Body of pancreas (tissue), 4 donors: Measurements from ENCODE around the gene PKNOX2. TPM values are rescaled to one million over a fixed set of nuclear protein-coding genes. Genes with fewer than 3 reads are reported as not detected.
"Not testable (repeated sequence)": the region's sequence is repeated elsewhere in the genome, so short reads cannot be mapped to it uniquely, and the experiment has no call there.

Source experiments
- ATAC-seq: fragments of 150-250 bp; one replicate; pipeline ENCODE4 v1.9.1; 2016
- DNase-seq, 4 donors: peaks; one replicate each; pipeline ENCODE4 v3.0.0-alpha.2; 2019
- H3K27ac ChIP-seq, 4 donors: fragments of 200-600 bp; sonication (generic); 1 replicate in 3 of 4; 2 replicates in 1 of 4; pipeline versions ENCODE4 v1.5.1 to v1.6.1; 2016 to 2019; ENCODE audit warnings: mild to moderate bottlenecking in 1 of 4, mixed read lengths in 1 of 4, moderate library complexity in 1 of 4
- H3K27me3 ChIP-seq, 2 donors: fragments of 200-600 bp; sonication (generic); one replicate each; pipeline ENCODE4 v1.6.0; 2016; ENCODE audit warnings: mild to moderate bottlenecking in 1 of 2
- H3K36me3 ChIP-seq, 2 donors: fragments of 200-600 bp; sonication (generic); replicated peaks in 1 of 2; 2 replicates each; pipeline ENCODE4 v1.5.1; 2016; ENCODE audit warnings: low read depth in 2 of 2; ENCODE audit not compliant: insufficient read depth in 1 of 2
- H3K4me1 ChIP-seq: fragments of 200-600 bp; sonication (generic); one replicate; pipeline ENCODE4 v1.6.0; 2016
- H3K4me3 ChIP-seq, 2 donors: fragments of 200-600 bp; sonication (generic); 1 replicate in 1 of 2; 2 replicates in 1 of 2; pipeline ENCODE4 v1.5.1; 2016 to 2019
- H3K9me3 ChIP-seq, 3 donors: fragments of 200-600 bp; sonication (generic); 1 replicate in 2 of 3; 2 replicates in 1 of 3; pipeline ENCODE4 v1.5.1; 2016
- CTCF ChIP-seq, 7 experiments: fragments of 450-650 bp in 4 of 7; fragments of 200-600 bp in 3 of 7; sonication (generic) in 3 of 7; IDR thresholded peaks; one replicate each; pipeline ENCODE4 v1.5.1; 2016 to 2019; ENCODE audit warnings: antibody characterized with exemption in 7 of 7
- POLR2A ChIP-seq, 3 donors: fragments of 450-650 bp; IDR thresholded peaks; one replicate each; pipeline ENCODE4 v1.6.1; 2016; ENCODE audit warnings: antibody characterized with exemption in 3 of 3, mild to moderate bottlenecking in 2 of 3
- WGBS, 2 donors: methylation state at CpG; one replicate each; pipeline ENCODE4 v1.1.5; 2017; 5-methylcytosine and 5-hydroxymethylcytosine counted together
- intact Hi-C: fragments of 100-400 bp; cut with DNase I; formaldehyde crosslinking; loops from one replicate; pipeline ENCODE4 v1.15.1; 2023
- total RNA-seq, 2 donors: library from RNA; depleted of rRNA; stranded (reverse); fragments of >200 nt; gene quantifications; one replicate each; pipeline ENCODE4 v1.1.0, GENCODE V29; 2016

Gene PKNOX2
- total RNA-seq, 2 donors from 2014 or later = 4.2 to 4.9 TPM

GRCh38 chr11:125221461-125221860 lies 56.9 kb downstream of the PKNOX2 start:
- TF ChIP-seq POLR2A (IDR thresholded peaks at IDR 0.05) = no peak
- TF ChIP-seq CTCF (IDR thresholded peaks at IDR 0.05) = no peak
- H3K4me1 ChIP-seq = peaks cover 13% of the 10 kb centered on the region
- 60 to 63% methylated on average over 10 of the region's 10 CpGs for WGBS, 2 donors
- intact Hi-C loops = no loop called here
- DNase-seq = no peak
- H3K36me3 ChIP-seq = no peaks in the 10 kb centered on the region
- no peak for ATAC-seq
- H3K27me3 ChIP-seq = no peaks in the 10 kb centered on the region
- no peaks in the 10 kb centered on the region for H3K9me3 ChIP-seq
- no peak overlapping the region for H3K4me3 ChIP-seq
- no peak overlapping the region for H3K27ac ChIP-seq

- TF ChIP-seq POLR2A (IDR thresholded peaks at IDR 0.05) (no peak), CTCF (IDR thresholded peaks at IDR 0.05) (no peak)
- 79 to 95% methylated on average over 4 of the region's 4 CpGs for WGBS, 2 donors
- intact Hi-C loops = no loop called here
- DNase-seq (no peak), ATAC-seq (no peak)
- H3K27ac ChIP-seq = no peak overlapping the region
- no peak overlapping the region for H3K4me3 ChIP-seq
- H3K9me3 ChIP-seq = no peaks in the 10 kb centered on the region
- peaks cover 13% of the 10 kb centered on the region for H3K4me1 ChIP-seq
- no peaks in the 10 kb centered on the region for H3K36me3 ChIP-seq
- H3K27me3 ChIP-seq = no peaks in the 10 kb centered on the region
These were observed 57.9 kb downstream of the PKNOX2 start for GRCh38 chr11:125222494-125222893.

- H3K27me3 ChIP-seq, DNase-seq, H3K36me3 ChIP-seq, ATAC-seq, H3K27ac ChIP-seq, H3K4me3 ChIP-seq, intact Hi-C loops, H3K9me3 ChIP-seq: not testable (repeated sequence)
- H3K4me1 ChIP-seq = peaks cover 13% of the 10 kb centered on the region
- WGBS, 2 donors = 80 to 90% methylated on average over 6 of the region's 6 CpGs
These were observed 58.6 kb downstream of the PKNOX2 start for GRCh38 chr11:125223161-125223560.

GRCh38 chr11:125223901-125224361 lies 59.4 kb downstream of the PKNOX2 start:
- peaks cover 13% of the 10 kb centered on the region for H3K4me1 ChIP-seq
- no peaks in the 10 kb centered on the region for H3K27me3 ChIP-seq
- TF ChIP-seq POLR2A (IDR thresholded peaks at IDR 0.05) (no peak), CTCF (IDR thresholded peaks at IDR 0.05) (no peak)
- intact Hi-C loops = no loop called here
- H3K4me3 ChIP-seq = no peak overlapping the region
- ATAC-seq (no peak), DNase-seq (no peak)
- H3K9me3 ChIP-seq = no peaks in the 10 kb centered on the region
- H3K36me3 ChIP-seq = no peaks in the 10 kb centered on the region
- peak overlapping the region in 1 of 4 donors; percentile 47 for H3K27ac ChIP-seq
- 75 to 89% methylated on average over 6 to 9 of the region's 11 CpGs for WGBS, 2 donors

GRCh38 chr11:125224391-125225021 lies 60.0 kb downstream of the PKNOX2 start:
- no peaks in the 10 kb centered on the region for H3K9me3 ChIP-seq
- TF ChIP-seq POLR2A (IDR thresholded peaks at IDR 0.05) = no peak
- peak in 6 of 7 experiments; percentile 19 to 52 (median 41) for TF ChIP-seq CTCF (IDR thresholded peaks at IDR 0.05)
- H3K4me3 ChIP-seq = no peak overlapping the region
- H3K36me3 ChIP-seq = no peaks in the 10 kb centered on the region
- intact Hi-C loops = no loop called here
- ATAC-seq (peak; percentile 53), DNase-seq (peak; percentile 43 to 68 (median 54))
- H3K27me3 ChIP-seq = no peaks in the 10 kb centered on the region
- H3K4me1 ChIP-seq = peaks cover 13% of the 10 kb centered on the region
- 60 to 62% methylated on average over 13 to 15 of the region's 15 CpGs for WGBS, 2 donors
- peak overlapping the region in 1 of 4 donors; percentile 47 for H3K27ac ChIP-seq
